ENCODE measurements around the gene NDOR1.

DNA sequence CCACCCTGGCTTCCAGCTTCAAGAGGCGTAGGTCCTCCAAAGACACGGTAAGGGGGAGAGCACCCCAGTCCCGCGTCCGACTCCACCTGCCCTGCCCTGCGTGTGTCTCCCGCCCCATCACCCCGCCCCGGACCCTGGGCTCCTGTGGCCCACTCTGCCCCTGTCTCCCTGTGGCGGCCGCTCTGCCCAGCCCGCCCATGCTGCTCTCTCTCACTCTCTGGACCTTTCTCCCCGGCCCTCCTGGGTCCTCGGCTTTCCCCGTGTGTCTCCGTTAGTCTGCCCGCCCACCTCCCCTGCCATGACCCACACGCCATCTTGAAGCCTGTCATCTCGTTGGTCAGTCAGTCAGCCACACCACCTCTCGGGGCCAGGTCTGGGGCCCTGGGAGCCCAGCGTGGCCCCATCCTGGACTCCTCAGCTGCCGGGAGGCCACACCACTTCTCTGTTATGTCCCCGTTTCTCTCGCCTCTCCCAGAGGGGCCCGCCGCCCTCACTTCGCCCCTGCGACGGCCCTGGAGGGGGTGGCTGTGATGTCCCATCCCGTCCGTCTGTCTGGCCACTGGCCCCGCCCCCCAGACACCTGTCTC lies 40.2 kb upstream of the NDOR1 start:
- TF ChIP-seq, protein P1, sequence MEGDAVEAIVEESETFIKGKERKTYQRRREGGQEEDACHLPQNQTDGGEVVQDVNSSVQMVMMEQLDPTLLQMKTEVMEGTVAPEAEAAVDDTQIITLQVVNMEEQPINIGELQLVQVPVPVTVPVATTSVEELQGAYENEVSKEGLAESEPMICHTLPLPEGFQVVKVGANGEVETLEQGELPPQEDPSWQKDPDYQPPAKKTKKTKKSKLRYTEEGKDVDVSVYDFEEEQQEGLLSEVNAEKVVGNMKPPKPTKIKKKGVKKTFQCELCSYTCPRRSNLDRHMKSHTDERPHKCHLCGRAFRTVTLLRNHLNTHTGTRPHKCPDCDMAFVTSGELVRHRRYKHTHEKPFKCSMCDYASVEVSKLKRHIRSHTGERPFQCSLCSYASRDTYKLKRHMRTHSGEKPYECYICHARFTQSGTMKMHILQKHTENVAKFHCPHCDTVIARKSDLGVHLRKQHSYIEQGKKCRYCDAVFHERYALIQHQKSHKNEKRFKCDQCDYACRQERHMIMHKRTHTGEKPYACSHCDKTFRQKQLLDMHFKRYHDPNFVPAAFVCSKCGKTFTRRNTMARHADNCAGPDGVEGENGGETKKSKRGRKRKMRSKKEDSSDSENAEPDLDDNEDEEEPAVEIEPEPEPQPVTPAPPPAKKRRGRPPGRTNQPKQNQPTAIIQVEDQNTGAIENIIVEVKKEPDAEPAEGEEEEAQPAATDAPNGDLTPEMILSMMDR (IDR thresholded peaks at IDR 0.05): no peak
- TF ChIP-seq POLR2A (IDR thresholded peaks at IDR 0.05): no peak
